HL-60 (cell line): ENCODE measurements around the gene ABCB10.
"Not testable (repeated sequence)": the region's sequence is repeated elsewhere in the genome, so short reads cannot be mapped to it uniquely, and the experiment has no call there.

Experiments used
- DNase-seq, 2 experiments: peaks; one replicate each; pipeline ENCODE4 v3.0.0-alpha.2; 2010 to 2020; ENCODE audit warnings: low read depth in 1 of 2, low spot score in 1 of 2
- H3K27ac ChIP-seq: fragments of 250-450 bp; sonication (Bioruptor Pico); replicated peaks from 2 replicates; pipeline ENCODE4 v1.5.1; 2020; ENCODE audit warnings: mild to moderate bottlenecking, moderate library complexity
- H3K27me3 ChIP-seq: fragments of 250-450 bp; sonication (Bioruptor Pico); 2 replicates; pipeline ENCODE4 v1.5.1; 2021; ENCODE audit warnings: mild to moderate bottlenecking, moderate library complexity; ENCODE audit not compliant: insufficient read depth, poor library complexity, severe bottlenecking
- H3K4me3 ChIP-seq: replicated peaks from 2 replicates; pipeline ENCODE4 v1.5.1; 2011; ENCODE audit warnings: mild to moderate bottlenecking, control low read depth, low read length; ENCODE audit not compliant: insufficient read depth
- CTCF ChIP-seq: IDR thresholded peaks from one replicate; pipeline ENCODE4 v1.5.1; 2011; ENCODE audit warnings: low read length, control low read depth, inconsistent platforms; ENCODE audit not compliant: insufficient read depth
- GABPA ChIP-seq: IDR thresholded peaks from 2 replicates; pipeline ENCODE4 v1.6.1; 2012; ENCODE audit warnings: low read depth
- POLR2AphosphoS5 ChIP-seq: IDR thresholded peaks from 2 replicates; pipeline ENCODE4 v1.6.1; 2012; ENCODE audit warnings: low read depth
- REST ChIP-seq: IDR thresholded peaks from 2 replicates; pipeline ENCODE4 v1.6.1; 2012; ENCODE audit warnings: low read depth; ENCODE audit not compliant: insufficient replicate concordance
- SPI1 ChIP-seq: IDR thresholded peaks from 2 replicates; pipeline ENCODE4 v1.6.1; 2012; ENCODE audit warnings: low read depth, mild to moderate bottlenecking, borderline replicate concordance

ABCB10 gene

GRCh38 chr1:229480495-229480894, 78.0 kb downstream of the ABCB10 start:
- TF ChIP-seq GABPA = no peak
- TF ChIP-seq POLR2AphosphoS5 = no peak
- TF ChIP-seq REST = no peak
- TF ChIP-seq SPI1 = no peak
- no peak for TF ChIP-seq CTCF
- Histone ChIP-seq H3K4me3 (no peak overlapping the region), H3K27me3 (no peaks in the 10 kb centered on the region), H3K27ac (no peak overlapping the region)
- no peak for DNase-seq

GRCh38 chr1:229479660-229480399, 78.7 kb downstream of the ABCB10 start:
- DNase-seq = peak in 1 of 2 experiments; percentile 20
- Histone ChIP-seq H3K4me3 (no peak overlapping the region), H3K27ac (no peak overlapping the region), H3K27me3 (no peaks in the 10 kb centered on the region)
- TF ChIP-seq GABPA = no peak
- TF ChIP-seq SPI1 = no peak
- TF ChIP-seq REST = no peak
- TF ChIP-seq POLR2AphosphoS5 = no peak
- no peak for TF ChIP-seq CTCF

GRCh38 chr1:229478852-229479251, 79.7 kb downstream of the ABCB10 start:
- no peak for DNase-seq
- TF ChIP-seq GABPA (no peak), REST (no peak), POLR2AphosphoS5 (no peak), SPI1 (no peak), CTCF (no peak)
- Histone ChIP-seq H3K27me3 (no peaks in the 10 kb centered on the region), H3K4me3 (no peak overlapping the region), H3K27ac (no peak overlapping the region)

GRCh38 chr1:229475859-229476258, 82.6 kb downstream of the ABCB10 start:
- H3K27me3 ChIP-seq, H3K27ac ChIP-seq, H3K4me3 ChIP-seq, DNase-seq: not testable (repeated sequence)
